A673 (cell line): ENCODE data around the gene UGT1A4. TPM values are rescaled to one million over a fixed set of nuclear protein-coding genes. Genes with fewer than 3 reads are reported as not detected.

Experiments
- BruUV-seq: library from RNA; stranded (reverse); fragments of 400-500 nt; replicated peaks from 2 replicates; lab custom pipeline; 2021; lab: Mats Ljungman, UMichigan
- CTCF ChIA-PET: fragments of 300-600 bp; sonication (Branson Sonifier 250); formaldehyde crosslinking; loops from one replicate; lab custom pipeline; 2022; ENCODE audit warnings: antibody characterized with exemption; lab: Charles Lee
- POLR2A ChIA-PET: fragments of 300-600 bp; sonication (Branson Sonifier 250); formaldehyde crosslinking; loops from one replicate; lab custom pipeline; 2022; ENCODE audit warnings: antibody characterized with exemption; ENCODE audit not compliant: low non-redundant PET; lab: Charles Lee
- DNase-seq: peaks from one replicate; pipeline ENCODE4 v3.0.0-alpha.2; 2015; ENCODE audit warnings: low spot score
- H3K27ac ChIP-seq: fragments of 200-600 bp; sonication (generic); 2 replicates; pipeline ENCODE4 v1.5.1; 2016; ENCODE audit warnings: mixed run types, low read depth, mild to moderate bottlenecking, mixed read lengths, antibody characterized with exemption, low read length; ENCODE audit not compliant: poor library complexity, severe bottlenecking
- H3K27me3 ChIP-seq: fragments of 200-600 bp; sonication (generic); replicated peaks from 2 replicates; pipeline ENCODE4 v1.6.1; 2017; ENCODE audit warnings: mixed run types, low read depth, mild to moderate bottlenecking, mixed read lengths, antibody characterized with exemption, low read length; ENCODE audit not compliant: insufficient read depth, poor library complexity
- H3K36me3 ChIP-seq: fragments of 200-600 bp; sonication (generic); 2 replicates; pipeline ENCODE4 v1.6.1; 2016; ENCODE audit warnings: mixed run types, mild to moderate bottlenecking, mixed read lengths, antibody characterized with exemption, low read length; ENCODE audit not compliant: insufficient read depth, poor library complexity, severe bottlenecking
- H3K4me1 ChIP-seq: fragments of 200-600 bp; sonication (generic); 2 replicates; pipeline ENCODE4 v1.6.1; 2017; ENCODE audit warnings: mixed run types, mild to moderate bottlenecking, mixed read lengths, antibody characterized with exemption, low read length; ENCODE audit not compliant: insufficient read depth, poor library complexity, severe bottlenecking
- H3K4me3 ChIP-seq: fragments of 200-600 bp; sonication (generic); 2 replicates; pipeline ENCODE4 v1.5.1; 2016; ENCODE audit warnings: low read depth, mixed run types, mild to moderate bottlenecking, mixed read lengths, low read length; ENCODE audit not compliant: poor library complexity, severe bottlenecking
- H3K9me3 ChIP-seq: fragments of 200-600 bp; sonication (generic); 2 replicates; pipeline ENCODE4 v1.6.1; 2016; ENCODE audit warnings: mixed run types, low read depth, mild to moderate bottlenecking, mixed read lengths, antibody characterized with exemption, low read length; ENCODE audit not compliant: poor library complexity, severe bottlenecking
- CTCF ChIP-seq: fragments of 300-800, 200-600 bp; sonication (generic); conservative IDR thresholded peaks from 2 replicates; pipeline ENCODE4 v1.5.1; 2017; ENCODE audit warnings: low read depth, mild to moderate bottlenecking, antibody characterized with exemption, low read length, moderate library complexity, mixed read lengths
- EZH2 ChIP-seq: fragments of 200-600 bp; sonication (generic); IDR thresholded peaks from 2 replicates; pipeline ENCODE4 v1.6.1; 2017; ENCODE audit warnings: borderline replicate concordance, low read depth, mild to moderate bottlenecking, mixed read lengths, antibody characterized with exemption, low read length; ENCODE audit not compliant: poor library complexity, severe bottlenecking
- intact Hi-C: fragments of 100-400 bp; cut with micrococcal nuclease; formaldehyde crosslinking; loops from one replicate; pipeline ENCODE4 v1.10.0; 2022; ENCODE audit not compliant: unreplicated experiment
- total RNA-seq: library from RNA; stranded (reverse); gene quantifications from 2 replicates; pipeline ENCODE4 v1.2.3, GENCODE V29; 2021

Gene UGT1A4
- total RNA-seq, 1 experiment from 2014 or later = 0.11 TPM

GRCh38 chr2:233690444-233690843 lies 28.1 kb upstream of the UGT1A4 start:
- TF ChIP-seq CTCF (no peak), EZH2 (no peak)
- Histone ChIP-seq H3K27ac (no peak overlapping the region), H3K27me3 (no peaks in the 10 kb centered on the region), H3K4me1 (no peaks in the 10 kb centered on the region), H3K4me3 (no peak overlapping the region), H3K9me3 (no peaks in the 10 kb centered on the region), H3K36me3 (no peaks in the 10 kb centered on the region)
- ChIA-PET CTCF (no interaction called here), POLR2A (no interaction called here)
- no peak for DNase-seq
- no TSS peak for BruUV-seq
- intact Hi-C loops = no loop called here

- no peaks in the 10 kb centered on the region for H3K27me3 ChIP-seq
- H3K36me3 ChIP-seq = no peaks in the 10 kb centered on the region
- no peak overlapping the region for H3K27ac ChIP-seq
- ChIA-PET POLR2A (interaction anchor here (0.6 kb wide), 1 partner anchor 12 kb away, joined by 3 read pairs; no protein-coding TSS in a partner anchor), CTCF (no interaction called here)
- no peaks in the 10 kb centered on the region for H3K4me1 ChIP-seq
- TF ChIP-seq CTCF (no peak), EZH2 (no peak)
- intact Hi-C loops = no loop called here
- DNase-seq = no peak
- no TSS peak for BruUV-seq
- no peaks in the 10 kb centered on the region for H3K9me3 ChIP-seq
- H3K4me3 ChIP-seq = no peak overlapping the region
Observed at GRCh38 chr2:233691443-233692433, 26.8 kb upstream of the UGT1A4 start.

- Histone ChIP-seq H3K27ac (no peak within 1 kb of the TSS), H3K4me3 (no peak within 1 kb of the TSS), H3K9me3 (no peaks in the 10 kb centered on the region), H3K4me1 (no peaks in the 10 kb centered on the region), H3K36me3 (no peaks in the 10 kb centered on the region), H3K27me3 (no peaks in the 10 kb centered on the region)
- DNase-seq = no peak
- BruUV-seq = no TSS peak
- intact Hi-C loops = no loop called here
- CTCF ChIA-PET = no interaction called here
- no peak for TF ChIP-seq CTCF
- POLR2A ChIA-PET = interaction anchor here (0.6 kb wide), 1 partner anchor 52 kb away, joined by 4 read pairs; no protein-coding TSS in a partner anchor
Observed at GRCh38 chr2:233692648-233693047, 25.9 kb upstream of the UGT1A4 start, which contains the start of gene UGT1A6. TSS of gene UGT1A6 (plus strand) at chr2:233692890. CDS start at chr2:233693005, 115 bp downstream.
